Measurements from ENCODE around the gene DLG5. TPM values are rescaled to one million over a fixed set of nuclear protein-coding genes. Genes with fewer than 3 reads are reported as not detected.

Gene DLG5
- total and polyA plus RNA-seq, 4 donors = 1.2 to 7.1 (median 4.6) TPM

GRCh38 chr10:77863446-77863845 lies 63.1 kb downstream of the DLG5 start:
- no peak overlapping the region for H3K27ac ChIP-seq (ENCODE audit: low read depth in 1 of 2, low read length in 2 of 2)
- H3K9ac ChIP-seq (ENCODE audit: low read depth in 1 of 2, low read length in 2 of 2) = no peak overlapping the region
- H3K36me3 ChIP-seq (ENCODE audit: control insufficient read depth in 4 of 4, insufficient read depth in 3 of 4, low read depth in 1 of 4, low read length in 3 of 4) = peaks cover 0 to 6% (median 0%) of the 10 kb centered on the region in 4 donors

GRCh38 chr10:77862595-77862994 lies 64.0 kb downstream of the DLG5 start:
- DNase-seq (ENCODE audit: low spot score) = no peak
- no peaks in the 10 kb centered on the region for H3K9me3 ChIP-seq (ENCODE audit: control insufficient read depth in 4 of 4, low read length in 3 of 4)
- no peak overlapping the region for H3K4me3 ChIP-seq (ENCODE audit: low read depth in 1 of 3, low read length in 3 of 3)
- H3K4me1 ChIP-seq (ENCODE audit: control insufficient read depth in 4 of 4, insufficient read depth in 4 of 4, low read length in 3 of 4) = peaks cover 0 to 1% (median 0%) of the 10 kb centered on the region in 4 donors
- TF ChIP-seq CTCF (IDR thresholded peaks at IDR 0.05; ENCODE audit: low read depth, low read length, missing input control) = no peak
- H3K36me3 ChIP-seq (ENCODE audit: control insufficient read depth in 4 of 4, insufficient read depth in 3 of 4, low read depth in 1 of 4, low read length in 3 of 4) = peaks cover 0 to 6% (median 0%) of the 10 kb centered on the region in 4 donors
- no peak overlapping the region for H3K27ac ChIP-seq (ENCODE audit: low read depth in 1 of 2, low read length in 2 of 2)
- no peaks in the 10 kb centered on the region for H3K27me3 ChIP-seq (ENCODE audit: control insufficient read depth in 4 of 4, insufficient read depth in 4 of 4, low read length in 3 of 4)
- 98% methylated on average over 2 of the region's 2 CpGs for WGBS
- H3K9ac ChIP-seq (ENCODE audit: low read depth in 1 of 2, low read length in 2 of 2) = no peak overlapping the region

More at GRCh38 chr10:77863446-77863845, 63.1 kb downstream of the DLG5 start:
- Histone ChIP-seq H3K9me3 (ENCODE audit: control insufficient read depth in 4 of 4, low read length in 3 of 4) (no peaks in the 10 kb centered on the region), H3K4me1 (ENCODE audit: control insufficient read depth in 4 of 4, insufficient read depth in 4 of 4, low read length in 3 of 4) (peaks cover 0 to 1% (median 0%) of the 10 kb centered on the region in 4 donors), H3K4me3 (ENCODE audit: low read depth in 1 of 3, low read length in 3 of 3) (no peak overlapping the region), H3K27me3 (ENCODE audit: control insufficient read depth in 4 of 4, insufficient read depth in 4 of 4, low read length in 3 of 4) (no peaks in the 10 kb centered on the region)
- no peak for DNase-seq (ENCODE audit: low spot score)
- 77% methylated on average over 1 of the region's 1 CpG for WGBS
- TF ChIP-seq CTCF (IDR thresholded peaks at IDR 0.05; ENCODE audit: low read depth, low read length, missing input control) (no peak), FOXA1 (IDR thresholded peaks at IDR 0.05) (no peak), SP1 (IDR thresholded peaks at IDR 0.05) (no peak), RAD21 (IDR thresholded peaks at IDR 0.05) (no peak), HNF4A (conservative IDR thresholded peaks at IDR 0.05) (no peak), RXRA (IDR thresholded peaks at IDR 0.05) (no peak), MAX (IDR thresholded peaks at IDR 0.05) (no peak), JUND (IDR thresholded peaks at IDR 0.05) (no peak), REST (IDR thresholded peaks at IDR 0.05) (no peak), ATF3 (IDR thresholded peaks at IDR 0.05) (no peak), FOXA2 (IDR thresholded peaks at IDR 0.05) (no peak), GABPA (IDR thresholded peaks at IDR 0.05 in 1 of 2, conservative IDR thresholded peaks at IDR 0.05 in 1 of 2) (no peak)
